Neural progenitor cell (in vitro differentiated cells): ENCODE measurements around the gene RORC.
A peak's percentile ranks its signal among the peaks of the same experiment; 100 is the strongest.

ENCODE experiments used
- CTCF ChIP-seq: fragments of 200-600 bp; sonication (generic); IDR thresholded peaks from 2 replicates; pipeline ENCODE4 v1.5.1; 2017; ENCODE audit warnings: antibody characterized with exemption, mild to moderate bottlenecking
- EZH2phosphoT487 ChIP-seq: fragments of 200-600 bp; sonication (generic); IDR thresholded peaks from 2 replicates; pipeline ENCODE4 v1.6.1; 2017; ENCODE audit warnings: antibody characterized with exemption

GRCh38 chr1:151837884-151838221 lies 6.3 kb upstream of the RORC start:
- TF ChIP-seq CTCF = no peak
- peak; percentile 15 for TF ChIP-seq EZH2phosphoT487
